ENCODE measurements around the gene MLLT1.

Gene MLLT1

GRCh38 chr19:6253954-6254733, 25.6 kb downstream of the MLLT1 start:
- no peak for DNase-seq

GRCh38 chr19:6252066-6252465, 27.7 kb downstream of the MLLT1 start:
- no peak for DNase-seq

GRCh38 chr19:6250909-6251308, 28.9 kb downstream of the MLLT1 start:
- no peak for DNase-seq

GRCh38 chr19:6250024-6250615, 29.7 kb downstream of the MLLT1 start:
- no peak for DNase-seq

- DNase-seq, result no peak
Measured at GRCh38 chr19:6249296-6249695, 30.5 kb downstream of the MLLT1 start.

GRCh38 chr19:6248844-6249243, 30.9 kb downstream of the MLLT1 start:
- DNase-seq, result no peak

- no peak for DNase-seq
Measured at GRCh38 chr19:6248341-6248740, 31.4 kb downstream of the MLLT1 start.

- DNase-seq, result no peak
Measured at GRCh38 chr19:6247007-6247288, 32.8 kb downstream of the MLLT1 start.

GRCh38 chr19:6246174-6247006, 33.4 kb downstream of the MLLT1 start:
- DNase-seq, result no peak

GRCh38 chr19:6242677-6243076, 37.1 kb downstream of the MLLT1 start:
- no peak for DNase-seq

GRCh38 chr19:6241680-6242377, 37.9 kb downstream of the MLLT1 start:
- no peak for DNase-seq

GRCh38 chr19:6241056-6241455, 38.7 kb downstream of the MLLT1 start:
- DNase-seq, result no peak

- no peak for DNase-seq
Measured at GRCh38 chr19:6239871-6240676, 39.7 kb downstream of the MLLT1 start.

GRCh38 chr19:6239401-6239844, 40.4 kb downstream of the MLLT1 start:
- DNase-seq, result peak; percentile 39

GRCh38 chr19:6238643-6239281, 41.0 kb downstream of the MLLT1 start:
- no peak for DNase-seq

- DNase-seq, result peak; percentile 36
Measured at GRCh38 chr19:6238256-6238642, 41.5 kb downstream of the MLLT1 start.

- DNase-seq, result no peak
Measured at GRCh38 chr19:6236310-6237291, 43.2 kb downstream of the MLLT1 start.

GRCh38 chr19:6235031-6235951, 44.5 kb downstream of the MLLT1 start:
- no peak for DNase-seq

GRCh38 chr19:6234527-6234926, 45.2 kb downstream of the MLLT1 start:
- DNase-seq, result no peak
